ENCODE results near the gene CNTFR. TPM values are rescaled to one million over a fixed set of nuclear protein-coding genes. Genes with fewer than 3 reads are reported as not detected.

Gene CNTFR
- total and polyA plus RNA-seq, 4 experiments from 2014 or later, result not detected

GRCh38 chr9:34554211-34555001 is 35.1 kb downstream of the CNTFR start:
- no peak for DNase-seq
- H3K27ac Mint-ChIP-seq, result peak overlapping the region in 2 of 7 donors; percentile 46 to 83
- POLR2A ChIA-PET (ENCODE audit: partially characterized antibody), result no interaction called here

GRCh38 chr9:34553511-34554021 is 36.0 kb downstream of the CNTFR start:
- H3K4me1 ChIP-seq (ENCODE audit: insufficient read depth, low read length), result no peaks in the 10 kb centered on the region
- H3K27ac ChIP-seq (ENCODE audit: low read depth, low read length), result no peak overlapping the region
- H3K36me3 ChIP-seq (ENCODE audit: insufficient read depth, low read length), result no peaks in the 10 kb centered on the region
- Mint-ChIP-seq H3K4me3 (no peak overlapping the region), H3K27ac (no peak overlapping the region), H3K27me3 (peaks cover 10 to 36% of the 10 kb centered on the region in 2 donors), H3K36me3 (no peaks in the 10 kb centered on the region), H3K9me3 (no peaks in the 10 kb centered on the region), H3K4me1 (no peaks in the 10 kb centered on the region)
- H3K9me3 ChIP-seq (ENCODE audit: control insufficient read depth in 1 of 2, low read length in 2 of 2), result no peaks in the 10 kb centered on the region
- POLR2A ChIA-PET (ENCODE audit: partially characterized antibody), result no interaction called here
- intact Hi-C loops (cut with micrococcal nuclease), result no loop called here
- H3K4me3 ChIP-seq (ENCODE audit: low read length in 2 of 2), result no peak overlapping the region
- DNase-seq, result no peak
- CTCF ChIA-PET (ENCODE audit: partially characterized antibody), result no interaction called here
- no peaks in the 10 kb centered on the region for H3K27me3 ChIP-seq (ENCODE audit: insufficient read depth, low read length)

More at GRCh38 chr9:34554211-34555001, 35.1 kb downstream of the CNTFR start:
- intact Hi-C loops (cut with micrococcal nuclease), result no loop called here
- H3K9me3 ChIP-seq (ENCODE audit: control insufficient read depth in 1 of 2, low read length in 2 of 2), result no peaks in the 10 kb centered on the region
- peaks cover 11 to 42% of the 10 kb centered on the region in 2 donors for H3K27me3 Mint-ChIP-seq
- H3K4me1 Mint-ChIP-seq, result no peaks in the 10 kb centered on the region
- H3K27ac ChIP-seq (ENCODE audit: low read depth, low read length), result no peak overlapping the region
- no peak overlapping the region for H3K4me3 ChIP-seq (ENCODE audit: low read length in 2 of 2)
- H3K4me1 ChIP-seq (ENCODE audit: insufficient read depth, low read length), result no peaks in the 10 kb centered on the region
- no peaks in the 10 kb centered on the region for H3K9me3 Mint-ChIP-seq
- H3K27me3 ChIP-seq (ENCODE audit: insufficient read depth, low read length), result no peaks in the 10 kb centered on the region
- CTCF ChIA-PET (ENCODE audit: partially characterized antibody), result interaction anchor here (1.1 kb wide), 1 partner anchor 51 kb away, joined by 3 read pairs; no protein-coding TSS in a partner anchor
- no peaks in the 10 kb centered on the region for H3K36me3 Mint-ChIP-seq
- H3K36me3 ChIP-seq (ENCODE audit: insufficient read depth, low read length), result no peaks in the 10 kb centered on the region
- no peak overlapping the region for H3K4me3 Mint-ChIP-seq

GRCh38 chr9:34552986-34553385 is 36.5 kb downstream of the CNTFR start:
- Mint-ChIP-seq H3K9me3 (no peaks in the 10 kb centered on the region), H3K27ac (no peak overlapping the region), H3K4me1 (no peaks in the 10 kb centered on the region), H3K4me3 (no peak overlapping the region), H3K36me3 (no peaks in the 10 kb centered on the region), H3K27me3 (peaks cover 14 to 34% of the 10 kb centered on the region in 2 donors)
- H3K36me3 ChIP-seq (ENCODE audit: insufficient read depth, low read length), result no peaks in the 10 kb centered on the region
- H3K9me3 ChIP-seq (ENCODE audit: control insufficient read depth in 1 of 2, low read length in 2 of 2), result no peaks in the 10 kb centered on the region
- no peak overlapping the region for H3K4me3 ChIP-seq (ENCODE audit: low read length in 2 of 2)
- no peak overlapping the region for H3K27ac ChIP-seq (ENCODE audit: low read depth, low read length)
- CTCF ChIA-PET (ENCODE audit: partially characterized antibody), result no interaction called here
- DNase-seq, result no peak
- no peaks in the 10 kb centered on the region for H3K27me3 ChIP-seq (ENCODE audit: insufficient read depth, low read length)
- H3K4me1 ChIP-seq (ENCODE audit: insufficient read depth, low read length), result no peaks in the 10 kb centered on the region
- intact Hi-C loops (cut with micrococcal nuclease), result no loop called here
- POLR2A ChIA-PET (ENCODE audit: partially characterized antibody), result no interaction called here

- no peaks in the 10 kb centered on the region for H3K4me1 ChIP-seq (ENCODE audit: insufficient read depth, low read length)
- H3K36me3 Mint-ChIP-seq, result no peaks in the 10 kb centered on the region
- intact Hi-C loops (cut with micrococcal nuclease), result no loop called here
- no peaks in the 10 kb centered on the region for H3K4me1 Mint-ChIP-seq
- no peak overlapping the region for H3K27ac ChIP-seq (ENCODE audit: low read depth, low read length)
- H3K27me3 Mint-ChIP-seq, result peaks cover 14 to 33% of the 10 kb centered on the region in 2 donors
- H3K27me3 ChIP-seq (ENCODE audit: insufficient read depth, low read length), result no peaks in the 10 kb centered on the region
- no peaks in the 10 kb centered on the region for H3K9me3 ChIP-seq (ENCODE audit: control insufficient read depth in 1 of 2, low read length in 2 of 2)
- no peaks in the 10 kb centered on the region for H3K36me3 ChIP-seq (ENCODE audit: insufficient read depth, low read length)
- CTCF ChIA-PET (ENCODE audit: partially characterized antibody), result no interaction called here
- H3K27ac Mint-ChIP-seq, result no peak overlapping the region
- H3K4me3 Mint-ChIP-seq, result no peak overlapping the region
- no peak overlapping the region for H3K4me3 ChIP-seq (ENCODE audit: low read length in 2 of 2)
- H3K9me3 Mint-ChIP-seq, result no peaks in the 10 kb centered on the region
- no peak for DNase-seq
- POLR2A ChIA-PET (ENCODE audit: partially characterized antibody), result no interaction called here
Observed at GRCh38 chr9:34552606-34552981, 36.9 kb downstream of the CNTFR start.

- H3K4me3 Mint-ChIP-seq, result no peak overlapping the region
- H3K27me3 Mint-ChIP-seq, result peaks cover 17 to 31% of the 10 kb centered on the region in 2 donors
- CTCF ChIA-PET (ENCODE audit: partially characterized antibody), result no interaction called here
- Histone ChIP-seq H3K36me3 (ENCODE audit: insufficient read depth, low read length) (no peaks in the 10 kb centered on the region), H3K9me3 (ENCODE audit: control insufficient read depth in 1 of 2, low read length in 2 of 2) (no peaks in the 10 kb centered on the region), H3K27ac (ENCODE audit: low read depth, low read length) (no peak overlapping the region), H3K4me1 (ENCODE audit: insufficient read depth, low read length) (no peaks in the 10 kb centered on the region), H3K4me3 (ENCODE audit: low read length in 2 of 2) (no peak overlapping the region), H3K27me3 (ENCODE audit: insufficient read depth, low read length) (no peaks in the 10 kb centered on the region)
- POLR2A ChIA-PET (ENCODE audit: partially characterized antibody), result no interaction called here
- H3K36me3 Mint-ChIP-seq, result no peaks in the 10 kb centered on the region
- no peaks in the 10 kb centered on the region for H3K9me3 Mint-ChIP-seq
- no peak for DNase-seq
- H3K4me1 Mint-ChIP-seq, result no peaks in the 10 kb centered on the region
- intact Hi-C loops (cut with micrococcal nuclease), result no loop called here
- H3K27ac Mint-ChIP-seq, result no peak overlapping the region
Observed at GRCh38 chr9:34551751-34552605, 37.5 kb downstream of the CNTFR start.

- no peak overlapping the region for H3K27ac ChIP-seq (ENCODE audit: low read depth, low read length)
- no peak overlapping the region for H3K4me3 ChIP-seq (ENCODE audit: low read length in 2 of 2)
- intact Hi-C loops (cut with micrococcal nuclease), result no loop called here
- no peaks in the 10 kb centered on the region for H3K4me1 Mint-ChIP-seq
- H3K27ac Mint-ChIP-seq, result no peak overlapping the region
- POLR2A ChIA-PET (ENCODE audit: partially characterized antibody), result no interaction called here
- DNase-seq, result no peak
- no peaks in the 10 kb centered on the region for H3K9me3 Mint-ChIP-seq
- no peaks in the 10 kb centered on the region for H3K27me3 ChIP-seq (ENCODE audit: insufficient read depth, low read length)
- no peaks in the 10 kb centered on the region for H3K9me3 ChIP-seq (ENCODE audit: control insufficient read depth in 1 of 2, low read length in 2 of 2)
- CTCF ChIA-PET (ENCODE audit: partially characterized antibody), result interaction anchor here (1.4 kb wide), 1 partner anchor 50 kb away, joined by 3 read pairs; no protein-coding TSS in a partner anchor
- H3K27me3 Mint-ChIP-seq, result peaks cover 16 to 26% of the 10 kb centered on the region in 2 donors
- H3K36me3 Mint-ChIP-seq, result no peaks in the 10 kb centered on the region
- H3K4me1 ChIP-seq (ENCODE audit: insufficient read depth, low read length), result no peaks in the 10 kb centered on the region
- H3K4me3 Mint-ChIP-seq, result no peak overlapping the region
- H3K36me3 ChIP-seq (ENCODE audit: insufficient read depth, low read length), result no peaks in the 10 kb centered on the region
Observed at GRCh38 chr9:34550681-34551270, 38.7 kb downstream of the CNTFR start.

All from CD4-positive, alpha-beta memory T cell (primary cell).